Tibial nerve (tissue), 4 donors: ENCODE data around the gene CMTM6.

Experiments
- CTCF ChIP-seq, 5 experiments: fragments of 200-600 bp in 3 of 5; fragments of 450-650 bp in 2 of 5; sonication (generic) in 3 of 5; IDR thresholded peaks; one replicate each; pipeline ENCODE4 v1.5.1; 2016 to 2019; ENCODE audit warnings: antibody characterized with exemption in 5 of 5, mild to moderate bottlenecking in 3 of 5, moderate library complexity in 2 of 5
- EP300 ChIP-seq, 2 donors: sonication (generic); formaldehyde crosslinking; IDR thresholded peaks; one replicate each; pipeline ENCODE4 v1.6.1; 2017; ENCODE audit warnings: antibody characterized with exemption in 2 of 2, mild to moderate bottlenecking in 1 of 2
- POLR2A ChIP-seq, 2 donors: fragments of 450-650 bp; IDR thresholded peaks; one replicate each; pipeline ENCODE4 v1.6.1; 2017; ENCODE audit warnings: antibody characterized with exemption in 2 of 2, mild to moderate bottlenecking in 2 of 2, moderate library complexity in 2 of 2

- TF ChIP-seq EP300 (IDR thresholded peaks at IDR 0.05), result no peak
- no peak for TF ChIP-seq CTCF (IDR thresholded peaks at IDR 0.05)
- no peak for TF ChIP-seq POLR2A (IDR thresholded peaks at IDR 0.05)
Observed at GRCh38 chr3:32499585-32499984, 3.1 kb downstream of the CMTM6 start.
